Right lung (tissue), 10 donors: Measurements from ENCODE around the gene OR5H15. TPM values are rescaled to one million over a fixed set of nuclear protein-coding genes. Genes with fewer than 3 reads are reported as not detected.
"Not testable (repeated sequence)": the region's sequence is repeated elsewhere in the genome, so short reads cannot be mapped to it uniquely, and the experiment has no call there.

ENCODE experiments used
- DNase-seq, 2 donors: peaks; one replicate each; pipeline ENCODE4 v3.0.0-alpha.2; 2013
- long read RNA-seq, 8 donors: transcript quantifications; one replicate each; lab custom pipeline, GENCODE V29; 2026
- polyA plus RNA-seq, 5 donors: library from polyadenylated mRNA; unstranded; fragments of 120-200 nt; gene quantifications; one replicate each; pipeline versions ENCODE4 v1.2.1 to v1.2.3, GENCODE V29; 2013; ENCODE audit warnings: inconsistent platforms in 1 of 5, low replicate concordance in 1 of 5; ENCODE audit not compliant: insufficient read length in 5 of 5, insufficient read depth in 1 of 5

Gene OR5H15
- not detected for polyA plus RNA-seq
- long read RNA-seq, donor 1 = 0 reads
- long read RNA-seq, donor 2 = 0 reads
- long read RNA-seq, donor 3 = 0 reads
- long read RNA-seq, donor 4 = 0 reads
- long read RNA-seq, donor 5 = 0 reads
- long read RNA-seq, donor 6 = 0 reads
- long read RNA-seq, donor 7 = 0 reads
- long read RNA-seq, donor 8 = 0 reads

DNA sequence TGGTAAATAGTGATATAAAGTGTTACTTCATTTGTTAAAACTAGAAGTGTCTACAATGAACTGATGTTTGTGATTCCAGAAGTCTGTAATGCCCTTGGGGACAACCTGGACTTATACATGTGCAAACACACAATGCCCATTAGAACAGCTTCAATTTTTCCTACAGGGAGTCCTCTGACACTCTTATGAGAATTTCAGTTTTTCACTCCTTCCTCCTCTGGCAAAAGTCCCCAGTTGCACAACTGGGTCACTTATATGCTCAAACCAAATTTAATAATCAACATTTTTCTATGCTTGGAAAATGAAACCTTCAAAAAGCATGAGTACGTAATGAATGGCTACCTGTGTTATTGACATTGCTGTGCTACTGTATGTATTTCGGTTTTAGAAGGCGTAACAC lies at the start of gene OR5H15:
TSS of gene OR5H15 (plus strand) at position 301 of the 400 bp plus-strand sequence. CDS start 2,004 bp downstream, outside the sequence.
- no peak for DNase-seq

DNA sequence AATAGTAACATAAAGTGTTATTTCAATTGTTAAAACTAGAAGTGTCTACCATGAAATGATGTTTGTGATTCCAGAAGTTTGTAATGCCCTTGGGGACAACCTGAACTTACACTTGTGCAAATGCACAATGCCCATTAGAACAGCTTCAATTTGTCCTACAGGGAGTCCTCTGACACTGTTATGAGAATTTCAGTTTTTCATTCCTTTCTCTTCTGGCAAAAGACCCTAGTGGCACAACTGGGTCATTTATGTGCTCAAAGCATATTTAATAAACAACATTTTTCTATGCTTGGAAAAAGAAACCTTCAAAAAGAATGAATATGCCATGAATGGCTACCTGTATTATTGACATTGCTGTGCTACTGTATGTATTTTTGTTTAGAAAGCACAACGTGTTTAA lies 36.1 kb upstream of the OR5H15 start, which contains the start of gene OR5H1:
TSS of gene OR5H1 (plus strand) at position 301 of the 400 bp plus-strand sequence. CDS start 1,977 bp downstream, outside the sequence.
- DNase-seq = no peak

DNA sequence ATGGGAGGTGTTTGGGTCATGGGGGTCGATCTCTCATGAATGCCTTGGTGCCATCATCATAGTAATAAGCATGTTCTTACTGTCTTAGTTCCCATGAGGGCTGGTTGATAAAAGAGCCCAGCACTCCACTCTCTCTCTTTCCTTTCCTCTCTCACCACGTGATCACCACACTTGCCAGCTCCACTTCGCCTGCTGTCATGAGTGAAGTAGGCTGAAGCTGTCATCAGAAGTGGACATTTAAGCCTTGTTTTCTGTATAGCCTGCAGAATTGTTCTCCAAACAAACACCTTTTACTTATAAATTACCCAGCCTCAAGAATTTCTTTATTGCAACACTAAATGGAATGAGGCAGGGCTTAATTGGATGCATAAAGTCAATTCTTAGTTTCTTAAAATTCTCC lies 29.9 kb upstream of the OR5H15 start:
- no peak for DNase-seq

DNA sequence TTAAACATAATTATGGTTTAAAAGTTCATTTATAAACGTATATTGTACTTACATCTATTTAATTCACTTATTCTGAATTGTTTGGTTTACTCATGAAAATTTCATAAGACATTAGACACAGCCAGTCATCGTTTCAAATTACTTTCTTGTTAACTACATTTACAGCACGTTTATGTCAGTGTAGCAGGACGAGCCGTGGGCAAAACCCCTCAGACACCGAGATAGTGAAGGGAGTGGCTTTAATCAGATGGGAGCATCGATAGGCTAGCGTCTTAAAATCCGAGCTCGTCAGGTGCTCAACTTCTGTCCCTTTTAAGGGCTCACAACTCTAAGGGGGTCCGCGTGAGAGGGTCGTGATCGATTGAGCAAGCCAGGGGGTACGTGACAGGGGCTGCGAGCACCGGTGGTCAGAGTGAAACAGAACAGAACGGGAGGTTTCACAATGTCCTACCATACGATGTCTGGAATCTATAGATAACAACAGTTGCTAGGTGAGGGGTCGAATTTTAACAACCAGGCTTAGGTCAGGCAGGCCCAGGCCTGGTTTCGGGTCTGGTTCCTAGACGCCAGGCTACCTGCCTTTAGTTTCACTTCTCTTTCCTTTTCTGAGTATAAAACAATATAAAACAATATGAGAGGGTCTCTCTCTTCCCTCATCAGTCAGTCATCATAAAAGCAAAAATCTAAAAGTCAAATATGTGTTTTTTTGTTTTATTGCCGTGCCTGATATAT lies 28.5 kb upstream of the OR5H15 start:
- not testable (repeated sequence) for DNase-seq

GRCh38 chr3:98140531-98140930 lies 26.0 kb upstream of the OR5H15 start:
- no peak for DNase-seq

GRCh38 chr3:98147179-98147578 lies 19.3 kb upstream of the OR5H15 start, which contains the start of gene OR5H14:
TSS of gene OR5H14 (plus strand) at chr3:98147479. CDS start at chr3:98149386, 1,907 bp downstream.
- DNase-seq = no peak

DNA sequence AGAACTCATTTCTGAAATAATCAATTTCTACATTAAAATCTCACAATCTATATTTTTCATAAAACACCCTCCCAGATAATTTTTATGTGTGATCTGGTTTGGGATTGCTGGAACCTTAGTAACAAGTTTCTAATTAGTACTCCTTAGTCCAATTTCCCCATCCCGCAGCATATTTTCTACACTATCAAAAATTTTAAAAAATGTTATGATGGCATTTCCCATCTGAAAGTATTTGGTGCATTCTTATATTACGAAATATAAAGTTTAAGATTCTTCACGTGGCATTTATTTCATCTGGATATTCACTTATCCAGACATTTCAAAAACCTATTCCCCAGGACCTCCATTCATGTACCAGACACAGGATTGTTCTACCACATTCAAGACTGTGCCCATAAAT lies 17.7 kb upstream of the OR5H15 start:
- no peak for DNase-seq

GRCh38 chr3:98149456-98149855 lies 17.0 kb upstream of the OR5H15 start:
- not testable (repeated sequence) for DNase-seq

- no peak for DNase-seq
Observed at GRCh38 chr3:98151241-98151640, 15.3 kb upstream of the OR5H15 start.

GRCh38 chr3:98171071-98171470 lies 4.6 kb downstream of the OR5H15 start:
- DNase-seq = no peak

GRCh38 chr3:98172621-98173020 lies 6.1 kb downstream of the OR5H15 start:
- DNase-seq = no peak

- no peak for DNase-seq
Observed at GRCh38 chr3:98180319-98180890, 13.9 kb downstream of the OR5H15 start.

GRCh38 chr3:98182196-98182595 lies 15.7 kb downstream of the OR5H15 start:
- DNase-seq = no peak

DNA sequence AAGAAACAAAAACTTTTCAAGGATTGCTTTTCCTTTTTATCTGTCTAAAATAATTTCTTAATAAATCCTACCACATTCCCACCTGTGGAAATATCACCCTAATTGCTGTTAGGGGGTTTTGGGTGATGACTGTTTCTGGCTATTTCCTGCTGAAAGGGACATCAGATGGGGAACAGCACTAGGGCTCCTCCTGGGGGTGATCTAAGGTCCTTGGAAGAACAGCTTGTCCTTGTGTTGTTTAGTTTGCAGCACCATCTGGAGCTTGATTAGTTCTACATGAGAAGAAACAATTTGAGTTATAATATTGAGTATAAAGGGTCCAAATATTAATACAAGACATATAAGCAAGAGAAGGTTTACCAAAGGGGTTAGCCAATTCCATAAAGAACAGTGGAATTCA lies 18.7 kb downstream of the OR5H15 start:
- no peak for DNase-seq

GRCh38 chr3:98188545-98188944 lies 22.0 kb downstream of the OR5H15 start:
- DNase-seq = no peak

GRCh38 chr3:98190911-98191310 lies 24.4 kb downstream of the OR5H15 start:
- DNase-seq = not testable (repeated sequence)

GRCh38 chr3:98196293-98196692 lies 29.8 kb downstream of the OR5H15 start:
- DNase-seq = not testable (repeated sequence)

- DNase-seq = no peak
Observed at GRCh38 chr3:98199020-98199419, 32.5 kb downstream of the OR5H15 start.

GRCh38 chr3:98209244-98209643 lies 42.7 kb downstream of the OR5H15 start:
- no peak for DNase-seq

GRCh38 chr3:98213276-98213675 lies 46.8 kb downstream of the OR5H15 start:
- DNase-seq = no peak

DNA sequence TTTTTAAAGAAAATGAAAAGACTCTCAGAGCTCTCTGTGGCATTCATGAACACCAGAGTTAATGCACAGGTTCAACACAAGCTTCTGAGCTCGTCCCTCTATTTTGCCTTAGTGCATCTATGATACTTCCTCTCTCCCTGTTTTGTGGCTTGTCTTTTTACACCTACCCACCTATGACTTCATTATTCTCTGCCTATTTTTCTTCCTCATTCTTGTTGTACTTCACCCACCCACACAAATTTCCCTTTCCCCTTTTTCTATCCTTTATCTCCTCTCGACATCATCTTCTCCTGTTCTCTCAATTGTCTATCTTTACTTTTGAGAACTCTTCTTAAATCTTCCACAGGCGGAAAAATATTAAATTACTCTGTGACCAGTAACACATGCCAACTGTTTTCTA lies 48.6 kb downstream of the OR5H15 start:
- DNase-seq = no peak
